GM12865 (cell line): ENCODE measurements around the gene ARHGEF17.

ENCODE experiments used
- DNase-seq: peaks from one replicate; pipeline ENCODE4 v3.0.0; 2010; ENCODE audit warnings: low read depth
- H3K4me3 ChIP-seq: 2 replicates; pipeline ENCODE4 v1.5.1; 2011; ENCODE audit warnings: mild to moderate bottlenecking, low read depth, low read length, control low read depth
- CTCF ChIP-seq: IDR thresholded peaks from 2 replicates; pipeline ENCODE4 v1.5.1; 2011; ENCODE audit warnings: low read length, control low read depth, low read depth, inconsistent platforms; ENCODE audit not compliant: insufficient read depth; ENCODE audit errors: missing control alignments

ARHGEF17 gene

GRCh38 chr11:73265278-73265810, 42.7 kb upstream of the ARHGEF17 start:
- H3K4me3 ChIP-seq: no peak overlapping the region
- TF ChIP-seq CTCF: no peak
- no peak for DNase-seq

GRCh38 chr11:73265853-73266645, 42.0 kb upstream of the ARHGEF17 start:
- H3K4me3 ChIP-seq: no peak overlapping the region
- DNase-seq: no peak
- TF ChIP-seq CTCF: no peak

GRCh38 chr11:73266646-73267020, 41.4 kb upstream of the ARHGEF17 start:
- no peak for DNase-seq
- H3K4me3 ChIP-seq: no peak overlapping the region
- no peak for TF ChIP-seq CTCF

- H3K4me3 ChIP-seq: no peak overlapping the region
- DNase-seq: no peak
- no peak for TF ChIP-seq CTCF
Measured at GRCh38 chr11:73267122-73267846, 40.8 kb upstream of the ARHGEF17 start.

GRCh38 chr11:73267906-73268540, 40.1 kb upstream of the ARHGEF17 start:
- TF ChIP-seq CTCF: no peak
- no peak for DNase-seq
- H3K4me3 ChIP-seq: no peak overlapping the region

- no peak for DNase-seq
- no peak overlapping the region for H3K4me3 ChIP-seq
- TF ChIP-seq CTCF: no peak
Measured at GRCh38 chr11:73268671-73269271, 39.3 kb upstream of the ARHGEF17 start.
